Natural killer cell (primary cell): ENCODE results near the gene SERBP1. TPM values are rescaled to one million over a fixed set of nuclear protein-coding genes. Genes with fewer than 3 reads are reported as not detected.
A peak's percentile ranks its signal among the peaks of the same experiment; 100 is the strongest.

Source experiments
- ATAC-seq, 3 donors: fragments of 150-1000 bp in 2 of 3; fragments of 200-7000 bp in 1 of 3; cut with Tn5 transposase; 1 replicate in 1 of 3; 2 replicates in 2 of 3; pipeline ENCODE4 v1.10.0; 2021; ENCODE audit warnings: mild to moderate bottlenecking in 2 of 3, moderate library complexity in 2 of 3
- DNase-seq, 2 donors: peaks; one replicate each; pipeline versions ENCODE4 v3.0.0 to v3.0.0-alpha.2; 2013 to 2021; ENCODE audit warnings: mixed read lengths in 1 of 2
- H3K27ac ChIP-seq: one replicate; pipeline ENCODE4 v1.5.1; 2013; ENCODE audit warnings: mild to moderate bottlenecking, low read length
- H3K27me3 ChIP-seq: one replicate; pipeline ENCODE4 v1.6.1; 2013; ENCODE audit warnings: low read length; ENCODE audit not compliant: control insufficient read depth, insufficient read depth
- H3K36me3 ChIP-seq: one replicate; pipeline ENCODE4 v1.6.1; 2013; ENCODE audit warnings: low read length; ENCODE audit not compliant: control insufficient read depth, insufficient read depth
- H3K4me1 ChIP-seq: one replicate; pipeline ENCODE4 v1.6.1; 2013; ENCODE audit warnings: low read length; ENCODE audit not compliant: control insufficient read depth, insufficient read depth
- H3K4me3 ChIP-seq: one replicate; pipeline ENCODE4 v1.5.1; 2013; ENCODE audit warnings: low read length
- H3K9me3 ChIP-seq: one replicate; pipeline ENCODE4 v1.6.1; 2013; ENCODE audit warnings: low read length; ENCODE audit not compliant: control insufficient read depth, insufficient read depth
- H3K27ac Mint-ChIP-seq, 2 donors: one replicate each; pipeline ENCODE4 v1.8.0; 2022; ENCODE audit warnings: mild to moderate bottlenecking in 2 of 2, mixed read lengths in 2 of 2, moderate library complexity in 1 of 2
- H3K27me3 Mint-ChIP-seq, 2 donors: one replicate each; pipeline ENCODE4 v1.8.0; 2022; ENCODE audit warnings: low read depth in 2 of 2, mixed read lengths in 2 of 2
- H3K36me3 Mint-ChIP-seq: one replicate; pipeline ENCODE4 v1.8.0; 2022; ENCODE audit warnings: mixed read lengths
- H3K4me1 Mint-ChIP-seq, 2 donors: one replicate each; pipeline ENCODE4 v1.8.0; 2022; ENCODE audit warnings: mixed read lengths in 2 of 2
- H3K4me3 Mint-ChIP-seq: one replicate; pipeline ENCODE4 v1.8.0; 2022; ENCODE audit warnings: mild to moderate bottlenecking, moderate library complexity, mixed read lengths
- H3K9me3 Mint-ChIP-seq, 2 donors: one replicate each; pipeline ENCODE4 v1.8.0; 2022; ENCODE audit warnings: mixed read lengths in 2 of 2
- CTCF ChIP-seq: fragments of 200-600 bp; IDR thresholded peaks from one replicate; pipeline ENCODE4 v1.8.0; 2022; ENCODE audit warnings: antibody characterized with exemption
- WGBS: methylation state at CpG from one replicate; pipeline ENCODE4 v1.1.7; 2013; ENCODE audit warnings: missing lambda C conversion rate; ENCODE audit not compliant: insufficient coverage; 5-methylcytosine and 5-hydroxymethylcytosine counted together
- intact Hi-C: fragments of 100-400 bp; cut with micrococcal nuclease; formaldehyde crosslinking; loops from one replicate; pipeline ENCODE4 v1.14.2; 2022
- total RNA-seq, 4 donors: library from RNA; stranded (reverse); fragments of 120-200 nt in 1 of 4; gene quantifications; one replicate each; pipeline versions ENCODE4 v1.2.3 to v1.2.4, GENCODE V29; 2013 to 2022

The SERBP1 gene
- total RNA-seq, 3 donors from 2014 or later (not counting 1 experiment from before 2014, with no cell fraction given) = 137 to 183 (median 149) TPM

- peaks cover 3 to 10% of the 10 kb centered on the region in 2 donors for H3K9me3 Mint-ChIP-seq
- no peak overlapping the region for H3K27ac ChIP-seq
- H3K27ac Mint-ChIP-seq = no peak overlapping the region
- H3K36me3 ChIP-seq = peaks cover 43% of the 10 kb centered on the region
- DNase-seq (no peak), ATAC-seq (no peak)
- no peaks in the 10 kb centered on the region for H3K27me3 Mint-ChIP-seq
- no peaks in the 10 kb centered on the region for H3K27me3 ChIP-seq
- peaks cover 13% of the 10 kb centered on the region for H3K9me3 ChIP-seq
- peaks cover 0 to 4% of the 10 kb centered on the region in 2 donors for H3K4me1 Mint-ChIP-seq
- H3K4me3 Mint-ChIP-seq = no peak overlapping the region
- no peaks in the 10 kb centered on the region for H3K4me1 ChIP-seq
- WGBS = 100% methylated on average over 1 of the region's 1 CpG
- TF ChIP-seq CTCF = no peak
- H3K36me3 Mint-ChIP-seq = peaks cover 20% of the 10 kb centered on the region
- intact Hi-C loops = no loop called here
- no peak overlapping the region for H3K4me3 ChIP-seq
Measured at GRCh38 chr1:67382292-67382691, 47.9 kb downstream of the SERBP1 start.

- Histone ChIP-seq H3K9me3 (peaks cover 13% of the 10 kb centered on the region), H3K36me3 (peaks cover 38% of the 10 kb centered on the region), H3K4me3 (no peak overlapping the region), H3K27me3 (no peaks in the 10 kb centered on the region), H3K4me1 (no peaks in the 10 kb centered on the region), H3K27ac (no peak overlapping the region)
- Mint-ChIP-seq H3K36me3 (peaks cover 28% of the 10 kb centered on the region), H3K4me3 (no peak overlapping the region), H3K4me1 (peaks cover 0 to 16% of the 10 kb centered on the region in 2 donors), H3K9me3 (peaks cover 3 to 10% of the 10 kb centered on the region in 2 donors), H3K27ac (peak overlapping the region in 1 of 2 donors; percentile 12), H3K27me3 (no peaks in the 10 kb centered on the region)
- DNase-seq (no peak), ATAC-seq (no peak)
- 82% methylated on average over 4 of the region's 4 CpGs for WGBS
- TF ChIP-seq CTCF = no peak
- intact Hi-C loops = no loop called here
Measured at GRCh38 chr1:67381154-67381553, 49.0 kb downstream of the SERBP1 start.

- Histone ChIP-seq H3K36me3 (peaks cover 36% of the 10 kb centered on the region), H3K4me1 (no peaks in the 10 kb centered on the region), H3K27me3 (no peaks in the 10 kb centered on the region), H3K9me3 (no peaks in the 10 kb centered on the region), H3K27ac (no peak overlapping the region), H3K4me3 (no peak overlapping the region)
- Mint-ChIP-seq H3K27me3 (no peaks in the 10 kb centered on the region), H3K36me3 (peaks cover 16% of the 10 kb centered on the region), H3K4me3 (no peak overlapping the region), H3K4me1 (peaks cover 0 to 16% of the 10 kb centered on the region in 2 donors), H3K27ac (peak overlapping the region in 1 of 2 donors; percentile 23), H3K9me3 (no peaks in the 10 kb centered on the region)
- ATAC-seq (no peak), DNase-seq (no peak)
- 100% methylated on average over 1 of the region's 1 CpG for WGBS
- no peak for TF ChIP-seq CTCF
- intact Hi-C loops = no loop called here
Measured at GRCh38 chr1:67377253-67377652, 52.9 kb downstream of the SERBP1 start.

- no peaks in the 10 kb centered on the region for H3K9me3 Mint-ChIP-seq
- no peaks in the 10 kb centered on the region for H3K27me3 Mint-ChIP-seq
- H3K36me3 Mint-ChIP-seq = peaks cover 16% of the 10 kb centered on the region
- H3K27ac Mint-ChIP-seq = no peak overlapping the region
- no peaks in the 10 kb centered on the region for H3K4me1 ChIP-seq
- no peak for TF ChIP-seq CTCF
- no peaks in the 10 kb centered on the region for H3K9me3 ChIP-seq
- peaks cover 33% of the 10 kb centered on the region for H3K36me3 ChIP-seq
- no peak for DNase-seq
- H3K4me3 ChIP-seq = no peak overlapping the region
- H3K27me3 ChIP-seq = no peaks in the 10 kb centered on the region
- peaks cover 0 to 16% of the 10 kb centered on the region in 2 donors for H3K4me1 Mint-ChIP-seq
- no peak for ATAC-seq
- no peak overlapping the region for H3K27ac ChIP-seq
- intact Hi-C loops = no loop called here
- 89% methylated on average over 2 of the region's 3 CpGs for WGBS
- H3K4me3 Mint-ChIP-seq = no peak overlapping the region
Measured at GRCh38 chr1:67376381-67376780, 53.8 kb downstream of the SERBP1 start.
